ENCODE measurements around the gene FMN2. TPM values are rescaled to one million over a fixed set of nuclear protein-coding genes. Genes with fewer than 3 reads are reported as not detected.

FMN2 gene
- total RNA-seq, 1 experiment from 2014 or later = not detected

GRCh38 chr1:240478536-240478935, 386.9 kb downstream of the FMN2 start:
- Histone ChIP-seq H3K4me3 (ENCODE audit: low read depth, low read length) (no peak overlapping the region), H3K9me3 (no peaks in the 10 kb centered on the region; the same call in 1 of the 2 replicates), H3K36me3 (ENCODE audit: control insufficient read depth, insufficient read depth, low read length) (no peaks in the 10 kb centered on the region), H3K27me3 (replicated peaks; ENCODE audit: control insufficient read depth, insufficient read depth, low read length) (no peaks in the 10 kb centered on the region), H3K4me1 (peaks cover 20% of the 10 kb centered on the region)
- Mint-ChIP-seq H3K27me3 (ENCODE audit: insufficient read depth, unreplicated experiment) (no peaks in the 10 kb centered on the region), H3K4me1 (ENCODE audit: low read depth, unreplicated experiment) (peaks cover 15% of the 10 kb centered on the region), H3K27ac (ENCODE audit: unreplicated experiment) (no peak overlapping the region), H3K36me3 (ENCODE audit: insufficient read depth, unreplicated experiment) (peaks cover 5% of the 10 kb centered on the region), H3K9me3 (ENCODE audit: unreplicated experiment) (no peaks in the 10 kb centered on the region), H3K4me3 (ENCODE audit: unreplicated experiment) (no peak overlapping the region)
- DNase-seq = no peak
- TF ChIP-seq CTCF (IDR thresholded peaks at IDR 0.05; ENCODE audit: insufficient read depth in 1 of 2, low read depth in 1 of 2, low read length in 1 of 2, severe bottlenecking in 1 of 2, unreplicated experiment in 1 of 2) = no peak
- no TSS peak for BruUV-seq (replicated peaks)
- CTCF ChIA-PET = no interaction called here
- POLR2A ChIA-PET = no interaction called here
- intact Hi-C loops (cut with micrococcal nuclease; ENCODE audit: unreplicated experiment) = no loop called here

GRCh38 chr1:240484804-240485443, 393.2 kb downstream of the FMN2 start:
- H3K9me3 Mint-ChIP-seq (ENCODE audit: unreplicated experiment) = no peaks in the 10 kb centered on the region
- CTCF ChIA-PET = no interaction called here
- H3K9me3 ChIP-seq = no peaks in the 10 kb centered on the region
- no peaks in the 10 kb centered on the region for H3K4me1 ChIP-seq
- H3K27ac Mint-ChIP-seq (ENCODE audit: unreplicated experiment) = no peak overlapping the region
- no peaks in the 10 kb centered on the region for H3K27me3 Mint-ChIP-seq (ENCODE audit: insufficient read depth, unreplicated experiment)
- peaks cover 28% of the 10 kb centered on the region for H3K4me1 Mint-ChIP-seq (ENCODE audit: low read depth, unreplicated experiment)
- POLR2A ChIA-PET = no interaction called here
- H3K36me3 ChIP-seq (ENCODE audit: control insufficient read depth, insufficient read depth, low read length) = no peaks in the 10 kb centered on the region
- DNase-seq = no peak
- H3K36me3 Mint-ChIP-seq (ENCODE audit: insufficient read depth, unreplicated experiment) = no peaks in the 10 kb centered on the region
- intact Hi-C loops (cut with micrococcal nuclease; ENCODE audit: unreplicated experiment) = no loop called here
- H3K27me3 ChIP-seq (replicated peaks; ENCODE audit: control insufficient read depth, insufficient read depth, low read length) = no peaks in the 10 kb centered on the region
- H3K4me3 Mint-ChIP-seq (ENCODE audit: unreplicated experiment) = no peak overlapping the region
- TF ChIP-seq CTCF (IDR thresholded peaks at IDR 0.05; ENCODE audit: insufficient read depth in 1 of 2, low read depth in 1 of 2, low read length in 1 of 2, severe bottlenecking in 1 of 2, unreplicated experiment in 1 of 2) = no peak
- no peak overlapping the region for H3K4me3 ChIP-seq (ENCODE audit: low read depth, low read length)
- BruUV-seq (replicated peaks) = no TSS peak

- peaks cover 11% of the 10 kb centered on the region for H3K9me3 Mint-ChIP-seq (ENCODE audit: unreplicated experiment)
- POLR2A ChIA-PET = no interaction called here
- Histone ChIP-seq H3K9me3 (no peaks in the 10 kb centered on the region), H3K4me1 (peaks cover 9% of the 10 kb centered on the region; the same call in 1 of the 2 replicates), H3K4me3 (ENCODE audit: low read depth, low read length) (no peak overlapping the region), H3K36me3 (ENCODE audit: control insufficient read depth, insufficient read depth, low read length) (no peaks in the 10 kb centered on the region), H3K27me3 (replicated peaks; ENCODE audit: control insufficient read depth, insufficient read depth, low read length) (no peaks in the 10 kb centered on the region)
- H3K36me3 Mint-ChIP-seq (ENCODE audit: insufficient read depth, unreplicated experiment) = no peaks in the 10 kb centered on the region
- peaks cover 40% of the 10 kb centered on the region for H3K4me1 Mint-ChIP-seq (ENCODE audit: low read depth, unreplicated experiment)
- DNase-seq = no peak
- no peak overlapping the region for H3K27ac Mint-ChIP-seq (ENCODE audit: unreplicated experiment)
- no peaks in the 10 kb centered on the region for H3K27me3 Mint-ChIP-seq (ENCODE audit: insufficient read depth, unreplicated experiment)
- intact Hi-C loops (cut with micrococcal nuclease; ENCODE audit: unreplicated experiment) = no loop called here
- no peak overlapping the region for H3K4me3 Mint-ChIP-seq (ENCODE audit: unreplicated experiment)
- BruUV-seq (replicated peaks) = no TSS peak
- TF ChIP-seq CTCF (IDR thresholded peaks at IDR 0.05; ENCODE audit: insufficient read depth in 1 of 2, low read depth in 1 of 2, low read length in 1 of 2, severe bottlenecking in 1 of 2, unreplicated experiment in 1 of 2) = no peak
- CTCF ChIA-PET = no interaction called here
Measured at GRCh38 chr1:240486611-240487010, 394.9 kb downstream of the FMN2 start.
